LNCaP clone FGC (cell line): ENCODE results near the gene ADGRV1.

ENCODE experiments used
- DNase-seq: peaks from one replicate; pipeline ENCODE4 v3.0.0-alpha.2; 2011; ENCODE audit warnings: low read depth
- H3K4me3 ChIP-seq: 2 replicates; pipeline ENCODE4 v1.5.1; 2011; ENCODE audit warnings: mild to moderate bottlenecking, low read depth, low read length, control low read depth
- TF ChIP-seq, protein P1 (sequence below): IDR thresholded peaks from 2 replicates; pipeline ENCODE4 v1.5.1; 2012; ENCODE audit warnings: mild to moderate bottlenecking; ENCODE audit not compliant: control insufficient read depth, insufficient read depth; ENCODE audit errors: extremely low read depth

Gene ADGRV1

DNA sequence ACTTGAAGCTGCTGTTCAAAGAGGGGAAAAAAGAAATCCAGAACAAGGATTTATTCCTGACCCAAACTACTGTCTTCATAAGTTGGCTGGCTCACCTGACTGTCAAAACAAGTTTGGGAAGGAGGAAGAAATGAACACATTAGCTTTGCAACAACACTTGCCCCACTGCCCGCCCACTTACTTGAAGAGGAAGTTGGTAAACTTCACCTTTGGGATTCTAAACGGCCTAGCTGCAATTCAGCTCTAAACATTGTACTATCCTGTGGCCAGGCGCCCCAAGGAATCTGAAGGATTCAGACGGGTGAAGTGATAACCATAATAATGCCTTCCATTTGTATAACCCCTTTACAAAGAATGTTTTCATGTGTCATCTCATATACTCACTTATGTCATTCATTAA is 625.1 kb downstream of the ADGRV1 start:
- no peak overlapping the region for H3K4me3 ChIP-seq
- TF ChIP-seq, protein P1, sequence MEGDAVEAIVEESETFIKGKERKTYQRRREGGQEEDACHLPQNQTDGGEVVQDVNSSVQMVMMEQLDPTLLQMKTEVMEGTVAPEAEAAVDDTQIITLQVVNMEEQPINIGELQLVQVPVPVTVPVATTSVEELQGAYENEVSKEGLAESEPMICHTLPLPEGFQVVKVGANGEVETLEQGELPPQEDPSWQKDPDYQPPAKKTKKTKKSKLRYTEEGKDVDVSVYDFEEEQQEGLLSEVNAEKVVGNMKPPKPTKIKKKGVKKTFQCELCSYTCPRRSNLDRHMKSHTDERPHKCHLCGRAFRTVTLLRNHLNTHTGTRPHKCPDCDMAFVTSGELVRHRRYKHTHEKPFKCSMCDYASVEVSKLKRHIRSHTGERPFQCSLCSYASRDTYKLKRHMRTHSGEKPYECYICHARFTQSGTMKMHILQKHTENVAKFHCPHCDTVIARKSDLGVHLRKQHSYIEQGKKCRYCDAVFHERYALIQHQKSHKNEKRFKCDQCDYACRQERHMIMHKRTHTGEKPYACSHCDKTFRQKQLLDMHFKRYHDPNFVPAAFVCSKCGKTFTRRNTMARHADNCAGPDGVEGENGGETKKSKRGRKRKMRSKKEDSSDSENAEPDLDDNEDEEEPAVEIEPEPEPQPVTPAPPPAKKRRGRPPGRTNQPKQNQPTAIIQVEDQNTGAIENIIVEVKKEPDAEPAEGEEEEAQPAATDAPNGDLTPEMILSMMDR = no peak
- no peak for DNase-seq

DNA sequence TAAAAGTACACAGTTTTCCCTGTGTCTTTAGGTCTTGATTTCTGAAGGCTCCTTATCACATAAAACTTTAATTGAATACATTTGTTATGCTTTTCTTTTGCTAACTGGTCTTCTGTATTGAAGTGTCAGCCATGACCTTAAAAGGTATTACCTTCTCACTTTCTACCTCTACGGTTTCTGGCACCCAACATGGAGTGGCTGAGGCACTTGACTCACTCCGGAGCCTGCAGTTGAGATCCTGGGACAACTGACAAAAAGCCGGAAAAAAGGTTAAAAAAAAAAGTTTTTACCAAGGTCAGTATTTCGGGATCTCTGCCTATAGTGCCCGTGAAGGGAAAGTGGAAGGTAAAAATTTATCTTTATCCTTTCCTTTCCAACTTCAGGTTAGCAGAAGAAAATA is 627.5 kb downstream of the ADGRV1 start:
- H3K4me3 ChIP-seq = no peak overlapping the region
- TF ChIP-seq, protein P1 = no peak
- no peak for DNase-seq

DNA sequence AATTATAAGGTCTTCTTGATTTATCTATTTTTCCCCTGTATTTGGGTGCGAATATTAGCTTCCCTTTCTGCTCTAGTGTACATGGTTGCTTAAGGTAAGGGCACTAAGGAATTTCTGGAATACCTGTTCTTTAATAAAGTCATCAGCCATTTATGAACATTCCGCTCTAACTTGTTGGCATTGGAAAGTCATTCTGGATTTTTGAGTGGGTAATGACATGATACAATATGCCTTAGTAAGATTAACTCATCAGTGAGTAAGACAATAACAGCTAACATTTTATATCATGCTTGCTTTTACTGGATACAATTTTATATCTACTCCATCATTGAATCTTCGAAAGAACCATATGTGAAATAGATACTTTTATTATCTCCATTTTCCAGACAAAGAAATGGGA is 628.4 kb downstream of the ADGRV1 start:
- DNase-seq = no peak
- TF ChIP-seq, protein P1 = no peak
- no peak overlapping the region for H3K4me3 ChIP-seq

DNA sequence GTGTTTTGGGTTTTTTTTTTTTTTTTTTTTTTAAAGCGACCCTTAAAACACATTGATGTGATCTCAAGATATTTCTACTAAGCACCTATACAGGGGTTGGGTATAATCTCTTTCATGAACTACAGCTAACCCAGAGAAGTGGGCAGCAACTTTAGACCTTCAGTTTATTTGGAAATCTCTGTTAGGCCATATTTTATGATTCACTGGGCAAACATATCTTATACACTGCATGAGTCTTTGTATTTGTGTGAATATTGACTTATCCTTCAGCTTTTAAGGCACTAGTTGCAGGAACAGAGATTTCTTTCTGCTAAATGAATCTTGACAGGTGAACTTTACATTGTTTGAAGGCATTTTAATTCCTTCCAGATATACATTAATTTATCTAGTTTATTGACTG is 630.2 kb downstream of the ADGRV1 start:
- TF ChIP-seq, protein P1 = no peak
- peak; percentile 10 for DNase-seq
- H3K4me3 ChIP-seq = no peak overlapping the region

DNA sequence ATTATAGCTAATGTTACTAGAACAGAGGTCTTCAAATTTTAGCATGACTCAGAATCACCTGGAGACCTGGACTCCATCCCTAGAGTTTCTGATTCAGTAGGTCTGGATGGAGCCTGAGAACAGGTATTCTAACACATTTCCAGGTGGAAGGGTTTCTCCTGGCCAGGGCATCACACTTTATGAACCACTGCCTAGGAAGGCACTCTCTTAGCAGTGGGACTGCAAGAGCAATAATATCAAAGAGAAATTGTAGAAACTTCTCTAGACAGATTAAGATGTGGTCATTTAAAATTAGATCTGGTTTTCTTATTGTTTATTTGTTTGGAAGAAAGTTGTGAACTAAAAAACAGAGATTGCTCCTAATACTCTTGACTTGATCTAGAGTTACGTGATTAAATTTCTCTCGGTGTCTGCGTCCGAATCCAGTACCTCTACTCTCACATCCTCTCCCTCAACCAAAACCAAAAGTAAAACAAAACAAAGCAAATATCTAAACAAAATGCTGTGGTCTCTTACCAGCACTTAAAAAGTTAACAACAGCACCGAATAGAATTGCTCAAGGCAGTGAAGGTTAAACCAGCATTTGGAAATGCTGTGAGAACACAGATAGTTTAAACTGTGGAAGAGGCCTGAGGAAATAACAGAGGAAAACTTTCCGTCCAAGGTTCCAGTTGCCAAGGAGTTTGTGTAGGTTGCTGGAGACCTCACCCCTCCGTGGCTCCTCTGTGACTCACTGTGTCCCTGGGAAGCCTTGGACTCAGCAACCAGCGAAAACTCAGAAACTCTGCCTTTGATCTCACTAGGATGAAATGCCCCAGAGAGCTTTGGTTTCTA is 631.1 kb downstream of the ADGRV1 start:
- TF ChIP-seq, protein P1 = no peak

DNA sequence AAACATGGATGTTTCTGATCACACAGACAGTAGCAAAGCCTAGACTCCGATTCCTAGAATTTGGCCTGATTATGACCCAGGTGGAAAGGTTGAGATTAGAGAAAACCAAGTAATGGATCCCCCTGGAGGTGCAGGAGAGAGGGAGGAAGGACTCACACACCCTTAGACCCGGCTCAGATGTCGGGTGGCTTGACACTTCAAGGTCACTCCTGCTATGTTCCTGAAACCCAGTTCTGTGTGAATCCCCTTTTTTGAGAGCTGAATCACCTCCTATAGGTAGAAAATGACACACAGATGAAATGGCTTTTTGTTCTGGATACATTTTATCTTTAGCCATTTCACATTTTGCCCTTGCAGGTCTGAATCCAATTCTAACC is 631.7 kb downstream of the ADGRV1 start:
- H3K4me3 ChIP-seq = no peak overlapping the region
- no peak for DNase-seq
- TF ChIP-seq, protein P1 = no peak

More for the DNA sequence above, 631.1 kb downstream of the ADGRV1 start:
- H3K4me3 ChIP-seq = no peak overlapping the region
- no peak for DNase-seq

DNA sequence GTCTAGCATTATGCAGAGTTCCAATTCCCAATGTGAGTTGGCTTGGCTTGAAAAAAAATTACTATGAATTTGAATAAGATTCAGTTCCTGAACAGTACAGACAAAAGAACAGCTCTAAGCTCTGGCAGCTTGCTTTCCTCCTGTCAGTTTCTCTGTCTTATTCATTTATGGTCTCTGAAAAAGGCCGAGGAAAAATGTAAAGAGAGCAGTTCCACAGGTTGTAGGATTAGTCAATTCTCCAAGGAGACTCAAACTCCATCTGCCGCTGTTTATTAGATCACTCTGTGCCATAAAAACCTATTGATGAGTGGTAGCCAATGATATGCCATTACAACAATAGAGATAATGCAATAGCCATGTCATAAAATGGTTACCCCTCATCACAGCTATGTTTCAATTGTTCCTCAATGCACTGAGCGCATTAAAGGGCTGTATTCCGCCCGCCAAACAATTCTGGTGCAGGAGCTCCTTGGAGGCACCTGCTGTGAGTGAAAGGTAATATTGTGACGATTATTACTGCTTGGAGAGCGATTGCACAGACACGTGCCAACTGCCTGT is 636.3 kb downstream of the ADGRV1 start:
- H3K4me3 ChIP-seq = no peak overlapping the region
- TF ChIP-seq, protein P1 = no peak
- DNase-seq = no peak
